Ureter (tissue), 1 donor: ENCODE results near the gene ZFYVE9. TPM values are rescaled to one million over a fixed set of nuclear protein-coding genes. Genes with fewer than 3 reads are reported as not detected.

Experiments used
- DNase-seq: peaks from one replicate; pipeline ENCODE4 v3.0.0-alpha.2; 2020; ENCODE audit warnings: low spot score
- total RNA-seq: library from RNA; stranded (reverse); gene quantifications from one replicate; pipeline ENCODE4 v1.2.4, GENCODE V29; 2023
- donor health status: DM: yes; HTN: yes; CAD: no.

ZFYVE9 gene
- total RNA-seq, 1 donor from 2014 or later: 39.2 TPM

- no peak for DNase-seq
These were observed 101.5 kb downstream of the ZFYVE9 start for GRCh38 chr1:52243221-52243987.

GRCh38 chr1:52249831-52250230 lies 107.9 kb downstream of the ZFYVE9 start:
- DNase-seq: no peak

GRCh38 chr1:52253421-52253820 lies 111.5 kb downstream of the ZFYVE9 start:
- DNase-seq: no peak

- DNase-seq: no peak
These were observed 118.0 kb downstream of the ZFYVE9 start for GRCh38 chr1:52259886-52260285.

- DNase-seq: no peak
These were observed 121.4 kb downstream of the ZFYVE9 start for GRCh38 chr1:52263153-52263910.

- DNase-seq: no peak
These were observed 122.7 kb downstream of the ZFYVE9 start for GRCh38 chr1:52264530-52265115.

GRCh38 chr1:52266507-52266906 lies 124.6 kb downstream of the ZFYVE9 start:
- no peak for DNase-seq

GRCh38 chr1:52268372-52268771 lies 126.5 kb downstream of the ZFYVE9 start:
- DNase-seq: no peak

- no peak for DNase-seq
These were observed 139.6 kb downstream of the ZFYVE9 start for GRCh38 chr1:52281518-52281917.

- no peak for DNase-seq
These were observed 146.4 kb downstream of the ZFYVE9 start for GRCh38 chr1:52288286-52288685.

- no peak for DNase-seq
These were observed 152.7 kb downstream of the ZFYVE9 start for GRCh38 chr1:52294580-52294979.

GRCh38 chr1:52296345-52296744 lies 154.5 kb downstream of the ZFYVE9 start:
- no peak for DNase-seq

GRCh38 chr1:52305417-52306226 lies 163.7 kb downstream of the ZFYVE9 start:
- no peak for DNase-seq

GRCh38 chr1:52306227-52307006 lies 164.5 kb downstream of the ZFYVE9 start:
- no peak for DNase-seq

GRCh38 chr1:52321061-52321460 lies 179.2 kb downstream of the ZFYVE9 start:
- no peak for DNase-seq

GRCh38 chr1:52323731-52324130 lies 181.8 kb downstream of the ZFYVE9 start:
- no peak for DNase-seq

GRCh38 chr1:52325786-52326185 lies 183.9 kb downstream of the ZFYVE9 start:
- no peak for DNase-seq

GRCh38 chr1:52328615-52329014 lies 186.7 kb downstream of the ZFYVE9 start:
- DNase-seq: no peak

GRCh38 chr1:52332411-52332810 lies 190.5 kb downstream of the ZFYVE9 start:
- no peak for DNase-seq

GRCh38 chr1:52334906-52335528 lies 193.1 kb downstream of the ZFYVE9 start:
- no peak for DNase-seq

GRCh38 chr1:52337439-52337838 lies 195.6 kb downstream of the ZFYVE9 start:
- no peak for DNase-seq
